HCT116 (cell line): ENCODE data around the gene TSPAN5.

Source experiments
- ATF3 ChIP-seq: IDR thresholded peaks from 2 replicates; pipeline ENCODE4 v1.6.1; 2012
- CEBPB ChIP-seq: IDR thresholded peaks from 2 replicates; pipeline ENCODE4 v1.6.1; 2012; ENCODE audit warnings: low read depth
- CTCF ChIP-seq, 3 experiments: fragments of 200-600 bp in 1 of 3; sonication (generic) in 1 of 3; IDR thresholded peaks in 2 of 3; conservative IDR thresholded peaks in 1 of 3; 2 replicates each; pipeline ENCODE4 v1.5.1; 2012 to 2017; ENCODE audit warnings: low read depth in 2 of 3, low read length in 2 of 3, antibody characterized with exemption in 1 of 3, borderline replicate concordance in 1 of 3, control low read depth in 1 of 3, mild to moderate bottlenecking in 1 of 3, mixed read lengths in 1 of 3, mixed run types in 1 of 3, moderate library complexity in 1 of 3; ENCODE audit not compliant: insufficient read depth in 1 of 3
- EZH2 ChIP-seq: fragments of 200-600 bp; sonication (generic); IDR thresholded peaks from 2 replicates; pipeline ENCODE4 v1.6.1; 2017; ENCODE audit warnings: antibody characterized with exemption, mixed run types
- MAX ChIP-seq: IDR thresholded peaks from 2 replicates; pipeline ENCODE4 v1.6.1; 2012
- POLR2A ChIP-seq: IDR thresholded peaks from 2 replicates; pipeline ENCODE4 v1.7.0; 2011; ENCODE audit warnings: borderline replicate concordance; ENCODE audit not compliant: insufficient read depth, insufficient read length; ENCODE audit errors: extremely low read depth
- POLR2AphosphoS5 ChIP-seq: IDR thresholded peaks from 2 replicates; pipeline ENCODE4 v1.6.1; 2011; ENCODE audit warnings: mild to moderate bottlenecking, low read depth, low read length, moderate library complexity
- RAD21 ChIP-seq: IDR thresholded peaks from 2 replicates; pipeline ENCODE4 v1.6.1; 2012; ENCODE audit warnings: low read depth, mild to moderate bottlenecking
- REST ChIP-seq: IDR thresholded peaks from 2 replicates; pipeline ENCODE4 v1.6.1; 2012; ENCODE audit warnings: low read depth
- SIN3A ChIP-seq: IDR thresholded peaks from 2 replicates; pipeline ENCODE4 v1.6.1; 2012; ENCODE audit warnings: low read depth
- TCF7L2 ChIP-seq: IDR thresholded peaks from 2 replicates; pipeline ENCODE4 v1.7.0; 2011; ENCODE audit warnings: borderline replicate concordance, inconsistent platforms; ENCODE audit not compliant: insufficient read depth, insufficient read length; ENCODE audit errors: extremely low read depth
- ZFX ChIP-seq: fragments of 450-650 bp; IDR thresholded peaks from 2 replicates; pipeline ENCODE4 v1.6.1; 2017

GRCh38 chr4:98645527-98645926 lies 12.9 kb downstream of the TSPAN5 start:
- TF ChIP-seq CTCF (IDR thresholded peaks at IDR 0.05 in 2 of 3, conservative IDR thresholded peaks at IDR 0.05 in 1 of 3; ENCODE audit: borderline replicate concordance in 1 of 3, insufficient read depth in 1 of 3, low read depth in 2 of 3, low read length in 2 of 3): no peak
- TF ChIP-seq TCF7L2: no peak
- no peak for TF ChIP-seq POLR2A
- no peak for TF ChIP-seq RAD21
- no peak for TF ChIP-seq POLR2AphosphoS5
- no peak for TF ChIP-seq EZH2
- no peak for TF ChIP-seq REST
- TF ChIP-seq CEBPB: no peak
- TF ChIP-seq ZFX: no peak
- no peak for TF ChIP-seq SIN3A
- TF ChIP-seq MAX: no peak
- no peak for TF ChIP-seq ATF3
